Measurements from ENCODE around the gene AKNA.
A peak's percentile ranks its signal among the peaks of the same experiment; 100 is the strongest.

Gene AKNA

GRCh38 chr9:114291064-114291474 is 96.7 kb downstream of the AKNA start:
- DNase-seq (ENCODE audit: insufficient read length, low spot score), result peak; percentile 53
- peak; percentile 45 for FAIRE-seq

GRCh38 chr9:114290561-114290986 is 97.2 kb downstream of the AKNA start:
- no peak for FAIRE-seq

More at GRCh38 chr9:114291064-114291474, 96.7 kb downstream of the AKNA start:
- TF ChIP-seq TAF1 (IDR thresholded peaks at IDR 0.05; ENCODE audit: low read depth, low read length), result no peak
- no peak for TF ChIP-seq POLR2A (IDR thresholded peaks at IDR 0.05; ENCODE audit: low read depth, low read length)

GRCh38 chr9:114289571-114290481 is 98.0 kb downstream of the AKNA start:
- FAIRE-seq (no peak), DNase-seq (ENCODE audit: insufficient read length, low spot score) (no peak)
- no peak for TF ChIP-seq POU2F2 (IDR thresholded peaks at IDR 0.05; ENCODE audit: low read depth, low read length)
- no peak for TF ChIP-seq POLR2AphosphoS5 (IDR thresholded peaks at IDR 0.05; ENCODE audit: low read depth, low read length)
- no peak for TF ChIP-seq SPI1 (IDR thresholded peaks at IDR 0.05; ENCODE audit: low read depth, low read length)

More at GRCh38 chr9:114290561-114290986, 97.2 kb downstream of the AKNA start:
- DNase-seq (ENCODE audit: insufficient read length, low spot score), result no peak
- no peak for TF ChIP-seq SPI1 (IDR thresholded peaks at IDR 0.05; ENCODE audit: low read depth, low read length)
- no peak for TF ChIP-seq POLR2AphosphoS5 (IDR thresholded peaks at IDR 0.05; ENCODE audit: low read depth, low read length)
- TF ChIP-seq POU2F2 (IDR thresholded peaks at IDR 0.05; ENCODE audit: low read depth, low read length), result no peak
- TF ChIP-seq TAF1 (IDR thresholded peaks at IDR 0.05; ENCODE audit: low read depth, low read length), result no peak
- TF ChIP-seq PAX5 (IDR thresholded peaks at IDR 0.05; ENCODE audit: insufficient read depth, low read length, severe bottlenecking), result no peak
- TF ChIP-seq POLR2A (IDR thresholded peaks at IDR 0.05; ENCODE audit: low read depth, low read length), result no peak

- TF ChIP-seq SPI1 (IDR thresholded peaks at IDR 0.05; ENCODE audit: low read depth, low read length) (no peak), POU2F2 (IDR thresholded peaks at IDR 0.05; ENCODE audit: low read depth, low read length) (no peak), POLR2AphosphoS5 (IDR thresholded peaks at IDR 0.05; ENCODE audit: low read depth, low read length) (no peak), POLR2A (IDR thresholded peaks at IDR 0.05; ENCODE audit: low read depth, low read length) (no peak), TAF1 (IDR thresholded peaks at IDR 0.05; ENCODE audit: low read depth, low read length) (no peak), PAX5 (IDR thresholded peaks at IDR 0.05; ENCODE audit: insufficient read depth, low read length, severe bottlenecking) (no peak)
- FAIRE-seq, result no peak
- no peak for DNase-seq (ENCODE audit: insufficient read length, low spot score)
Observed at GRCh38 chr9:114289106-114289505, 98.7 kb downstream of the AKNA start.

GRCh38 chr9:114288193-114289091 is 99.3 kb downstream of the AKNA start:
- TF ChIP-seq POLR2AphosphoS5 (IDR thresholded peaks at IDR 0.05; ENCODE audit: low read depth, low read length) (no peak), POU2F2 (IDR thresholded peaks at IDR 0.05; ENCODE audit: low read depth, low read length) (no peak), SPI1 (IDR thresholded peaks at IDR 0.05; ENCODE audit: low read depth, low read length) (no peak), TAF1 (IDR thresholded peaks at IDR 0.05; ENCODE audit: low read depth, low read length) (no peak), POLR2A (IDR thresholded peaks at IDR 0.05; ENCODE audit: low read depth, low read length) (no peak), PAX5 (IDR thresholded peaks at IDR 0.05; ENCODE audit: insufficient read depth, low read length, severe bottlenecking) (no peak)
- FAIRE-seq (no peak), DNase-seq (ENCODE audit: insufficient read length, low spot score) (no peak)

GRCh38 chr9:114287763-114288192 is 100.0 kb downstream of the AKNA start:
- DNase-seq (ENCODE audit: insufficient read length, low spot score), result no peak
- TF ChIP-seq POLR2A (IDR thresholded peaks at IDR 0.05; ENCODE audit: low read depth, low read length), result no peak
- TF ChIP-seq POU2F2 (IDR thresholded peaks at IDR 0.05; ENCODE audit: low read depth, low read length), result no peak
- TF ChIP-seq PAX5 (IDR thresholded peaks at IDR 0.05; ENCODE audit: insufficient read depth, low read length, severe bottlenecking), result no peak
- FAIRE-seq, result no peak

GRCh38 chr9:114287001-114287762 is 100.6 kb downstream of the AKNA start:
- no peak for DNase-seq (ENCODE audit: insufficient read length, low spot score)
- TF ChIP-seq POU2F2 (IDR thresholded peaks at IDR 0.05; ENCODE audit: low read depth, low read length) (no peak), POLR2A (IDR thresholded peaks at IDR 0.05; ENCODE audit: low read depth, low read length) (no peak), TAF1 (IDR thresholded peaks at IDR 0.05; ENCODE audit: low read depth, low read length) (no peak), SPI1 (IDR thresholded peaks at IDR 0.05; ENCODE audit: low read depth, low read length) (no peak), PAX5 (IDR thresholded peaks at IDR 0.05; ENCODE audit: insufficient read depth, low read length, severe bottlenecking) (no peak), POLR2AphosphoS5 (IDR thresholded peaks at IDR 0.05; ENCODE audit: low read depth, low read length) (no peak)
- FAIRE-seq, result no peak

GRCh38 chr9:114286146-114286679 is 101.6 kb downstream of the AKNA start:
- TF ChIP-seq PAX5 (IDR thresholded peaks at IDR 0.05; ENCODE audit: insufficient read depth, low read length, severe bottlenecking) (no peak), POLR2A (IDR thresholded peaks at IDR 0.05; ENCODE audit: low read depth, low read length) (no peak), POU2F2 (IDR thresholded peaks at IDR 0.05; ENCODE audit: low read depth, low read length) (no peak), SPI1 (IDR thresholded peaks at IDR 0.05; ENCODE audit: low read depth, low read length) (no peak), POLR2AphosphoS5 (IDR thresholded peaks at IDR 0.05; ENCODE audit: low read depth, low read length) (no peak), TAF1 (IDR thresholded peaks at IDR 0.05; ENCODE audit: low read depth, low read length) (no peak)
- FAIRE-seq (no peak), DNase-seq (ENCODE audit: insufficient read length, low spot score) (no peak)
